GM20000 (cell line): ENCODE measurements around the gene VGLL1.

Experiments
- DNase-seq: peaks from one replicate; pipeline ENCODE4 v3.0.0; 2012; ENCODE audit warnings: low spot score
- TF ChIP-seq, protein P1 (sequence below): IDR thresholded peaks from 2 replicates; pipeline ENCODE4 v1.5.1; 2012; ENCODE audit warnings: mild to moderate bottlenecking, control low read depth; ENCODE audit errors: extremely low read depth, missing control alignments

VGLL1 gene

DNA sequence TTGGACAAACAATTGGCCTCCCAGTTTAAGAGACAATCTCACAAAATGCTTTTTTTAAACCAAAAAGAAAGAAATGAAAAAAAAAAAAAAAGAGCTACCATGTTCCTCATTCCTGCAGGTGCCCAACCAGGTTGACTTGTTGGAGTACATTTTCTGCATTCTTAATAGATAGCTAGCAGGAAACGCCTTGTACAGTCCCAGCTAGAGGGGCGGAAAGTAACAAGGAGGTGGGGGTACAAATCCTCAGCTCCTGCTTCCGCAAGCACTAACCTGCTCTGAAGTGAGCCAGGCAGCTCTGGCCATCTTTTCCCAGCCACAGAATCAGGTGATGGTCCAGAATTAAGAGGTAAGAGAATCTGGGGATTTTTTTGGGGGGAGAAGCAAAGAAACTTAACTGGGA is at the start of gene VGLL1:
VGLL1 (plus strand) TSS at position 265 of the 400 bp plus-strand sequence. CDS start 3,806 bp downstream, outside the sequence.
- TF ChIP-seq, protein P1, sequence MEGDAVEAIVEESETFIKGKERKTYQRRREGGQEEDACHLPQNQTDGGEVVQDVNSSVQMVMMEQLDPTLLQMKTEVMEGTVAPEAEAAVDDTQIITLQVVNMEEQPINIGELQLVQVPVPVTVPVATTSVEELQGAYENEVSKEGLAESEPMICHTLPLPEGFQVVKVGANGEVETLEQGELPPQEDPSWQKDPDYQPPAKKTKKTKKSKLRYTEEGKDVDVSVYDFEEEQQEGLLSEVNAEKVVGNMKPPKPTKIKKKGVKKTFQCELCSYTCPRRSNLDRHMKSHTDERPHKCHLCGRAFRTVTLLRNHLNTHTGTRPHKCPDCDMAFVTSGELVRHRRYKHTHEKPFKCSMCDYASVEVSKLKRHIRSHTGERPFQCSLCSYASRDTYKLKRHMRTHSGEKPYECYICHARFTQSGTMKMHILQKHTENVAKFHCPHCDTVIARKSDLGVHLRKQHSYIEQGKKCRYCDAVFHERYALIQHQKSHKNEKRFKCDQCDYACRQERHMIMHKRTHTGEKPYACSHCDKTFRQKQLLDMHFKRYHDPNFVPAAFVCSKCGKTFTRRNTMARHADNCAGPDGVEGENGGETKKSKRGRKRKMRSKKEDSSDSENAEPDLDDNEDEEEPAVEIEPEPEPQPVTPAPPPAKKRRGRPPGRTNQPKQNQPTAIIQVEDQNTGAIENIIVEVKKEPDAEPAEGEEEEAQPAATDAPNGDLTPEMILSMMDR = no peak
- no peak for DNase-seq

- no peak for DNase-seq
- TF ChIP-seq, protein P1 = no peak
Observed at GRCh38 chrX:136487647-136488046, 44.4 kb upstream of the VGLL1 start, which contains the start of gene BRS3. Gene BRS3, plus strand, starts transcription at chrX:136487947. Its CDS starts 168 bp downstream, at chrX:136488115.

DNA sequence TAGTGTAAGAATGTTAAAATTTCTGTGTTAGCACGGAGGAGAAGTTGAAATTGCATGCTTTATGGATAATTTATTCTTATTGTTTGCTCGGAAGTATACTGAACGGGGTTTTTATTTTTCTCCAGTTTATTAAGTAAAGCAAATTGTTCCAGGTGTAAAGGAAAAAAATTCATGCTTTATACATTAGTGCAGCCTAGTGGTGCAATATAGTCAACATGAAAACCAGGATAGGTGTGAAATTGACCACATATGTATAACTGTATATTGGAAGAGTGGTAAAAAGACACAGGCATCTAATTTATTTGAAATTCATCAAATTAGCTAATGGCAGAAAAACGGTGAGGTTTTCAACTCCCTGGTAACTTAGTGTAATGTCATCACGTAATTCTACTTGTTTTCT is 43.3 kb upstream of the VGLL1 start:
- TF ChIP-seq, protein P1 = no peak
- no peak for DNase-seq

GRCh38 chrX:136491832-136492231 is 40.2 kb upstream of the VGLL1 start:
- TF ChIP-seq, protein P1 = no peak
- DNase-seq = no peak

- TF ChIP-seq, protein P1 = no peak
- DNase-seq = no peak
Observed at GRCh38 chrX:136493011-136493410, 39.0 kb upstream of the VGLL1 start.

DNA sequence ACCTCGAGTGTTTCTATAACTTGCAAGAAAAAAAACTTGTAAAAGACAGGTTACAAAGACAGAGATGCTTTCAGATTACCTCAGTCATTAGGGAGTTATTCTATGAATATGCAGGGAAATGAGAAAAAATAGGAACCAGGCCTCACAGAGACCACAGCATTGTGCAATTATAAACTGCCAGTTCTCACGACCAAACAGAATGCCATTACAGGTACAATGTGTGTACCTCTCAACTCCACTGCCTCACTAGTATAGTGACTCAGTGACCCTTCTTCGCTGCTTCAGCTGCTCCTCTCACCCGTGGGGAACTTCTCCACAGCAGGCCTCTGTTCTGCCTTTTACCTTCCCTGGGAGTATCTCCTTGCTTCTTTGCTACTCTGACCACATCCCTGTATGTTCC is 37.0 kb upstream of the VGLL1 start:
- TF ChIP-seq, protein P1 = no peak

DNA sequence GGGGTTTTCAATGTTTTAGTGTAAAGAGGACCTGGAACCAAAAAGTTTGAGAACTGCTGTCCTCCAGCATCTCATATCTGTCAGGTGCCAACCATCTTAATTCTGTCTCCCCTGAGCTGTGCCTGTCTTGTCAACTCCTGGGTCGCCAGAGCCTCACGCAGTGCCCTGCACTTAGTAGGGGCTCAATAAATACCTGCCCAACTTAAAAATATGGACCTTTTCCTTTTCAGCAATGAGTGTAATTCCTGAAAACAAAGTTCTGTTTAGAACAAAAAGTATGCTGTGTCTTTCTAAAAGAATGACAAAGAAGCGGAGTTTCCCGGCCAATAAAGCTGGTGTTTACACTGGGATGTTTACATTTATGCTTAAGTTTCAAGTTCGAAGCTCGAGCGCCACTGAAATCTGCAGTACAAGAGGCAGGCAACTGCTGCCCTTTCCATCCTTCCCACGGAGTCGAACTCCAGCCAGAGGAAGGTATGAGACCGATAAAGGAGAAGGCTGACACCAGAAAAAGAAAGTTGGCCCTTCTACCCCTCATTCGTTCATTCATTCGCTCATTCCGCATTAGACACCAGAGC is 35.7 kb upstream of the VGLL1 start:
- TF ChIP-seq, protein P1 = no peak
- no peak for DNase-seq

More for the DNA sequence above, 37.0 kb upstream of the VGLL1 start:
- DNase-seq = no peak
